Type B pancreatic cell (in vitro differentiated cells): ENCODE results near the gene ZFPM1. TPM values are rescaled to one million over a fixed set of nuclear protein-coding genes. Genes with fewer than 3 reads are reported as not detected.

Experiments used
- DNase-seq: peaks from one replicate; pipeline ENCODE4 v3.0.0; 2021; ENCODE audit warnings: mixed read lengths; ENCODE audit not compliant: unreplicated experiment; ENCODE audit errors: extremely low spot score
- H3K27ac Mint-ChIP-seq: 2 replicates; pipeline ENCODE4 v1.8.0; 2021; ENCODE audit warnings: mild to moderate bottlenecking, mixed read lengths
- H3K27me3 Mint-ChIP-seq: 2 replicates; pipeline ENCODE4 v1.8.0; 2021; ENCODE audit warnings: mixed read lengths
- H3K36me3 Mint-ChIP-seq: 2 replicates; pipeline ENCODE4 v1.8.0; 2021; ENCODE audit warnings: mixed read lengths
- H3K4me1 Mint-ChIP-seq: one replicate; pipeline ENCODE4 v1.8.0; 2021; ENCODE audit warnings: mixed read lengths; ENCODE audit not compliant: unreplicated experiment
- H3K4me3 Mint-ChIP-seq: 2 replicates; pipeline ENCODE4 v1.8.0; 2021; ENCODE audit warnings: mild to moderate bottlenecking, mixed read lengths
- H3K9me3 Mint-ChIP-seq: 2 replicates; pipeline ENCODE4 v1.8.0; 2021; ENCODE audit warnings: mixed read lengths
- CTCF ChIP-seq: fragments of 200-600 bp; sonication (generic); conservative IDR thresholded peaks from 2 replicates; pipeline ENCODE4 v1.5.0; 2021; ENCODE audit warnings: antibody characterized with exemption, mild to moderate bottlenecking
- total RNA-seq: library from RNA; stranded (reverse); gene quantifications from 2 replicates; pipeline ENCODE4 v1.2.1, GENCODE V29; 2021; ENCODE audit warnings: low replicate concordance

The ZFPM1 gene
- total RNA-seq, 1 donor from 2014 or later: 24.0 TPM

DNA sequence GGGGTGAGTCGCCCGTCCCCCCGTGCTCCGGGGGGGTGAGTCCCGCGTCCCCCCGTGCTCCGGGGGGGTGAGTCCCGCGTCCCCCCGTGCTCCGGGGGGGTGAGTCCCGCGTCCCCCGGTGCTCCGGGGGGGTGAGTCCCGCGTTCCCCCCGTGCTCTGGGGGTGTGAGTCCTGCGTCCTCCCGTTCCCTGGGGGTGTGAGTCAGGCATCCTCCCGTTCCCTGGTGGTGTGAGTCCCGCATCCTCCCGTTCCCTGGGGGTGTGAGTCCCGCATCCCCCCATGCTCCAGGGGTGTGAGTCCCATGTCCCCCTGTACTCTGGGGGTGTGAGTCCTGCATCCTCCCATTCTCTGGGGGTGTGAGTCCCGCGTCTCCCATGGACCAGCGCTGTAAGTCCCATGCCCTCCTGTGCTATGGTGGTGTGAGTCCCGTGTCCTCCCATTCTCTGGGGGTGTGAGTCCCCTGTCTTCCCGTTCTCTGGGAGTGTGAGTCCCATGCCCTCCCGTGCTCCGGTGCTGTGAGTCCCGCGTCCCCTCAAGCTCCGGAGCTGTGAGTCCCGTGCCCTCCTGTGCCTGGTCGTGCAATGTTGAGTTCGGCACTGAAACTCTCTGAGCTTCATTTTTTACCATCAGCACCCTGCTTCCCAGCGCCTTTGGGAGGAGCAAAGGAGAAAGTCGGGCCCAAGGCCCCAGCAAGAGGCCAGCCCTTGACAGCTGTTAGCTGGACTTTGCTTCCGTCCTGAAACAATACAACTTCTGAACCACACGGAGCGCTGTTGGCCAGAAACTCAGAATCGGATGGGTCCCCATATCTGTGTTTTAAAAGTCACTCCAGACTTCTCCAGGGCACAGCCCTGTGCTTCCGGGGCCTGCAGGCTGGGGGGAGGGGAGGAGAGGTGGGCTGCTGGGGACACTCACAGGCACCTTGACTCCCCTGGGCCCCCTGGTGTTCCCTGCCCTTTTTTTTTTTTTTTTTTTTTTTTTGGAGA lies 105.7 kb downstream of the ZFPM1 start:
- Mint-ChIP-seq H3K4me1 (peaks cover 4% of the 10 kb centered on the region), H3K27me3 (peaks cover 14% of the 10 kb centered on the region), H3K9me3 (no peaks in the 10 kb centered on the region), H3K27ac (no peak overlapping the region), H3K4me3 (no peak overlapping the region), H3K36me3 (no peaks in the 10 kb centered on the region)
- peak; percentile 71 for TF ChIP-seq CTCF
- no peak for DNase-seq

DNA sequence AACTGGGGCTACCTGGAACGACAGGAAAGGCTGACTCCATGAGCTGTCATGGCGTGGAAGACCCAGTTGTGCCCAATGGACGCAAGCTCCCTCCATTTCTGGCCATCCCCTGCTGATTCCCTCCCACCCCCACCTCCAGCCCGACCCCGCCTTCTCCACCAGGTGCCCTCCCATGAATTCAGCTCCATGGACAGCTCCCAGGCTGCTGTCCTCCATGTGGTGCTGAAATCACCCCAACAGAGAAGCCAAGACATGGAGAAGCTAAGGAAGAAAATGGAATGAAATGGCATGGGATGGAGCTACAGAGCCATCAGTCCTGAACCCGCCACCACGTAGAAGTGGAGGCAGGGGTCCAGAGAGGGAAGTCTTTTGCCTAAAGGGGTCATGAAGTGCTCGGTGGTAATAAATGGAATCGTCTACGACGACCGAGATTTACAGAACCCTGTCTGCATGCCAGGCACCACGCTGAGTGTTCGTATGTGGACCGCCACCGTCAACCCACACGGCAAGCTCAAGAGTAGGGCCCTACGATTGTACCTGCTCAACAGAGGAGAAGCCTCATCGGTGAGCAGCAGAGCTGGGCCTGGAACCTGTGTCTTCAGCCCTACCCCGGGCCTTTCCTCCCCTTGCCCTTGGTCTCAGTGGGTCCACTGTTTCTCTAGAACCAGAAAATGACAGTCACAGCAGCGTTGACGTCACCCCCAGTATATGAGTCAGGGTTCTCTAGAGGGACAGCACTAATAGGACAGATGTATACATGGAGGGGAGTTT lies 107.8 kb downstream of the ZFPM1 start:
- no peak for DNase-seq
- Mint-ChIP-seq H3K27ac (no peak overlapping the region), H3K36me3 (no peaks in the 10 kb centered on the region), H3K9me3 (no peaks in the 10 kb centered on the region), H3K4me1 (peaks cover 4% of the 10 kb centered on the region), H3K4me3 (no peak overlapping the region), H3K27me3 (peaks cover 12% of the 10 kb centered on the region)
- TF ChIP-seq CTCF: no peak

DNA sequence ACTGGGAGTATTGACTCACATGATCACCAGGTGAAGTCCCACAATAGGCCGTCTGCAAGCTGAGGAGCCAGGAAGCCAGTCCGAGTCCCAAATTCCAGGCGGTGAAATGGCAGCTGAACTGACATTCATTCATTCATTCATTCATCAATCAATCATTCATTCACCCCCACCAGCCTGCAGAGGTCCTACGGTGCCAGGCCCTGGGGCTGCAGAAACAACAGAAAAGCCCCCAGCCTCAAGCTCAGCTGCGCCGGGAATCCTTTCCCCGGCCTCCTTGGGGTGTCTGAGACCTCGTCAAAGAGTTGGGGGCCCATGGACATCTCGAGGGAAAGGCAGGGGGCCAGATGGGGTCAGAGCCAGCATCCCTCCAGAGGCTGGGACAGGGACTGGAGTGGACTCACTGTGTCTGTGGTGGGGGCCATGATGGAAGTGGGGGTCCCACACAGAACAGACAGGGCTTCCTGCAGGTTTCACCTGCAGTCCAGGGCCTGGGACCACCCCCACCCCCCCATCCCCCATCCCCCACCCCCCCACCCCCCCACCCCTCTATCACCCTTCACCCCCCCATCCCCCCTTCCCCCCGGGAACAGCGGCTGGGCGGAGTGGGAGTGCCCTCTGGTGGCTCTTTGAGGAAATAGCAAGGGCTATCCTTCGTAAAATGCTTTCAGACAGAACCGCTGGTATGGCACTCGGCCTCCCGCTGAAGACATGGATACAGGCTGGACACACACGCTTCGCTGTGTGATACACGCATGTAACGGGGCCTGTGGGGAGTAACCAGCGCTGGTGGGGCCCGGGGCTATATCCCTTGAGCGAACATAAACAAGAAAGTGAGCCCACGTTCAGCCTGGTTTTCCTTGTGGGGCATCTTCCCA lies 108.6 kb downstream of the ZFPM1 start:
- no peak overlapping the region for H3K4me3 Mint-ChIP-seq
- no peak for DNase-seq
- H3K36me3 Mint-ChIP-seq: no peaks in the 10 kb centered on the region
- peak; percentile 80 for TF ChIP-seq CTCF
- no peaks in the 10 kb centered on the region for H3K9me3 Mint-ChIP-seq
- H3K4me1 Mint-ChIP-seq: peaks cover 9% of the 10 kb centered on the region
- no peak overlapping the region for H3K27ac Mint-ChIP-seq
- peaks cover 6% of the 10 kb centered on the region for H3K27me3 Mint-ChIP-seq

DNA sequence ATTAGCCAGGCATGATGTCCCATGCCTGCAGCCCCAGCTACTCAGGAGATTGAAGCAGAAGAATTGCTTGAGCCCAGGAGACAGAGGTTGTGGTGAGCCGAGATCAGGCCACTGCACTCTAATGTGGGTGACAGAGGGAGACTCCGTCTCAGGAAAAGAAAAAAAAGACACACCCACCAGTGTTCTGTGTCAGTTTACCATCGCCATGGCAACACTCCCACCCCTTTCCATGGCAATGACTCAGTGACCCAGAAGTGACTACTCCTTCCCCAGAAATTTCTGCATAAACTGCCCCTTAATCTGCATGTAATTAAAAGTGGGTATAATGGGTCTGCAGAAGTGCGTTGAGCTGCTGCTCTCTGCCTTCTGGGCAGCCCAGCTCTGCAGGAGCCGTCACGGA lies 113.1 kb downstream of the ZFPM1 start:
- no peak for TF ChIP-seq CTCF
- DNase-seq: no peak
- Mint-ChIP-seq H3K36me3 (no peaks in the 10 kb centered on the region), H3K27ac (no peak overlapping the region), H3K4me1 (peaks cover 9% of the 10 kb centered on the region), H3K4me3 (no peak overlapping the region), H3K9me3 (no peaks in the 10 kb centered on the region), H3K27me3 (peaks cover 3% of the 10 kb centered on the region)
